ENCODE results near the gene ARHGAP10. TPM values are rescaled to one million over a fixed set of nuclear protein-coding genes. Genes with fewer than 3 reads are reported as not detected.

Gene ARHGAP10
- total RNA-seq, 1 donor from 2014 or later = 4.6 TPM

- no peaks in the 10 kb centered on the region for H3K27me3 Mint-ChIP-seq (ENCODE audit: unreplicated experiment)
- peaks cover 4% of the 10 kb centered on the region for H3K36me3 Mint-ChIP-seq (ENCODE audit: low read depth, unreplicated experiment)
- no peak for TF ChIP-seq CTCF (IDR thresholded peaks at IDR 0.05; ENCODE audit: unreplicated experiment)
- H3K27ac Mint-ChIP-seq (ENCODE audit: unreplicated experiment) = no peak overlapping the region
- H3K4me3 Mint-ChIP-seq (ENCODE audit: unreplicated experiment) = no peak overlapping the region
- DNase-seq (ENCODE audit: low spot score) = no peak
- no peaks in the 10 kb centered on the region for H3K4me1 Mint-ChIP-seq (ENCODE audit: unreplicated experiment)
- no peaks in the 10 kb centered on the region for H3K9me3 Mint-ChIP-seq (ENCODE audit: unreplicated experiment)
Observed at GRCh38 chr4:147863808-147864472, 132.1 kb downstream of the ARHGAP10 start.

- Mint-ChIP-seq H3K4me3 (ENCODE audit: unreplicated experiment) (no peak overlapping the region), H3K9me3 (ENCODE audit: unreplicated experiment) (no peaks in the 10 kb centered on the region), H3K4me1 (ENCODE audit: unreplicated experiment) (no peaks in the 10 kb centered on the region), H3K27me3 (ENCODE audit: unreplicated experiment) (no peaks in the 10 kb centered on the region), H3K27ac (ENCODE audit: unreplicated experiment) (no peak overlapping the region), H3K36me3 (ENCODE audit: low read depth, unreplicated experiment) (peaks cover 4% of the 10 kb centered on the region)
- no peak for DNase-seq (ENCODE audit: low spot score)
- TF ChIP-seq CTCF (IDR thresholded peaks at IDR 0.05; ENCODE audit: unreplicated experiment) = no peak
Observed at GRCh38 chr4:147864607-147865006, 132.7 kb downstream of the ARHGAP10 start.

- H3K27me3 Mint-ChIP-seq (ENCODE audit: unreplicated experiment) = no peaks in the 10 kb centered on the region
- no peak overlapping the region for H3K27ac Mint-ChIP-seq (ENCODE audit: unreplicated experiment)
- TF ChIP-seq CTCF (IDR thresholded peaks at IDR 0.05; ENCODE audit: unreplicated experiment) = no peak
- no peak for DNase-seq (ENCODE audit: low spot score)
- H3K9me3 Mint-ChIP-seq (ENCODE audit: unreplicated experiment) = no peaks in the 10 kb centered on the region
- peaks cover 4% of the 10 kb centered on the region for H3K36me3 Mint-ChIP-seq (ENCODE audit: low read depth, unreplicated experiment)
- H3K4me3 Mint-ChIP-seq (ENCODE audit: unreplicated experiment) = no peak overlapping the region
- H3K4me1 Mint-ChIP-seq (ENCODE audit: unreplicated experiment) = no peaks in the 10 kb centered on the region
Observed at GRCh38 chr4:147865926-147866325, 134.0 kb downstream of the ARHGAP10 start.

- H3K27me3 Mint-ChIP-seq (ENCODE audit: unreplicated experiment) = no peaks in the 10 kb centered on the region
- no peak overlapping the region for H3K4me3 Mint-ChIP-seq (ENCODE audit: unreplicated experiment)
- DNase-seq (ENCODE audit: low spot score) = peak; percentile 89
- no peaks in the 10 kb centered on the region for H3K4me1 Mint-ChIP-seq (ENCODE audit: unreplicated experiment)
- no peaks in the 10 kb centered on the region for H3K9me3 Mint-ChIP-seq (ENCODE audit: unreplicated experiment)
- no peak overlapping the region for H3K27ac Mint-ChIP-seq (ENCODE audit: unreplicated experiment)
- H3K36me3 Mint-ChIP-seq (ENCODE audit: low read depth, unreplicated experiment) = no peaks in the 10 kb centered on the region
- peak; percentile 99 for TF ChIP-seq CTCF (IDR thresholded peaks at IDR 0.05; ENCODE audit: unreplicated experiment)
Observed at GRCh38 chr4:147866532-147867271, 134.8 kb downstream of the ARHGAP10 start.

- H3K27ac Mint-ChIP-seq (ENCODE audit: unreplicated experiment) = no peak overlapping the region
- H3K27me3 Mint-ChIP-seq (ENCODE audit: unreplicated experiment) = peaks cover 1% of the 10 kb centered on the region
- DNase-seq (ENCODE audit: low spot score) = no peak
- no peak for TF ChIP-seq CTCF (IDR thresholded peaks at IDR 0.05; ENCODE audit: unreplicated experiment)
- H3K9me3 Mint-ChIP-seq (ENCODE audit: unreplicated experiment) = no peaks in the 10 kb centered on the region
- no peaks in the 10 kb centered on the region for H3K36me3 Mint-ChIP-seq (ENCODE audit: low read depth, unreplicated experiment)
- no peak overlapping the region for H3K4me3 Mint-ChIP-seq (ENCODE audit: unreplicated experiment)
- no peaks in the 10 kb centered on the region for H3K4me1 Mint-ChIP-seq (ENCODE audit: unreplicated experiment)
Observed at GRCh38 chr4:147874109-147874508, 142.2 kb downstream of the ARHGAP10 start.

Data from endothelial cell (in vitro differentiated cells).